ENCODE data around the gene SLC9A9.
A peak's percentile ranks its signal among the peaks of the same experiment; 100 is the strongest.

The SLC9A9 gene

DNA sequence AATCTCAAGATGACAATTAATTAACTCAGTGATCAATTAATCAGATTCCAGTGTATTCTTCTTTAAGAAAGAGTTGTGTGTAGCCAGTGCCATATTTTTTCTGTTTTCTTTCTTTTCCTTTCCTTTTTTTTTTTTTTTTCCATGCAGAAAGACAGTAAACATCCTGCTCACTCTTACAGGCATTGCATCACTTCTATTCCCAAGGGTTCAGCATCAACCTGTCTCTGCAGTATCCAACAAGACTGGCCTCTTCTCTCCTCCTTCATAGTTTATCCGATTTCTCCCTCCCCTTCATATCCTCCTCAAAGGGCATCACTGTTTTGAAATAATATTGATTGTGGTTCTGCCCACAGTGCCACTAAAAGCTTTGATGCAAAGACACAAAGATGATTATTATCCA, 17.0 kb upstream of the SLC9A9 start:
- no peak overlapping the region for H3K27ac Mint-ChIP-seq (ENCODE audit: low read depth)
- no peaks in the 10 kb centered on the region for H3K4me1 Mint-ChIP-seq
- ATAC-seq (replicated peaks; ENCODE audit: extremely low read depth, poor library complexity, severe bottlenecking) (no peak), DNase-seq (ENCODE audit: low spot score in 2 of 2) (no peak)
- no peaks in the 10 kb centered on the region for H3K9me3 Mint-ChIP-seq
- no peak overlapping the region for H3K4me3 Mint-ChIP-seq
- peaks cover 2% of the 10 kb centered on the region for H3K36me3 Mint-ChIP-seq (ENCODE audit: insufficient read depth)
- peaks cover 22% of the 10 kb centered on the region for H3K27me3 Mint-ChIP-seq

DNA sequence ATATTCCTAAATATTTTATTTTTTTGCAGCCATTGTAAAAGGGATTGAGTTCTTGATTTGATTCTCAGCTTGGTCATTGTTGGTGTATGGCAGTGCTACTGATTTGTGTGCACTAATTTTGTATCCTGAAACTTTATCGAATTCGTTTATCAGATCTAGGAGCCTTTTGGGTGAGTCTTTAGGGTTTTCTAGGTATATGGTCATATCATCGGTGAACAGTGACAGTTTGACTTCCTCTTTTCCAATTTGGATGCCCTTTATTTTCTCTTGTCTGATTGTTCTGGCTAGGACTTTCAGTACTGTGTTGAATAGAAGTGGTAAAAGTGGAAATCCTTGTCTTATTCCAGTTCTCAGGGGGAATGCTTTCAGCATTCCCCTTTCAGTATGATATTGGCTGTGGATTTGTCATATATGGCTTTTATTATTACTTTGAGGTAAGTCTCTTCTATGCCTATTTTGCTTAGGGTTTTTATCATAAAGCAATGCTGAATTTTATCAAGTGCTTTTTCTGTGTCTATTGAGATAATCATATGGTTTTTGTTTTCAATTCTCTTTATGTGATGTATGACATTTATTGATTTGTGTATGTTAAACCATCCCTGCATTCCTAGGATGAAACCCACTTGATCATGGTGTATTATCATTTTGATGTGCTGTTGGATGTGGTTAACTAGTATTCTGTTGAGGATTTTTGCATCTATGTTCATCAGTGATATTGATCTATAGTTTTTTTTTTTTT, 11.4 kb upstream of the SLC9A9 start:
- H3K4me1 Mint-ChIP-seq: peaks cover 6% of the 10 kb centered on the region

GRCh38 chr3:143856252-143856970, 8.1 kb upstream of the SLC9A9 start:
- Mint-ChIP-seq H3K4me3 (no peak overlapping the region), H3K36me3 (ENCODE audit: insufficient read depth) (no peaks in the 10 kb centered on the region), H3K4me1 (peaks cover 6% of the 10 kb centered on the region), H3K27me3 (no peaks in the 10 kb centered on the region), H3K27ac (ENCODE audit: low read depth) (no peak overlapping the region), H3K9me3 (no peaks in the 10 kb centered on the region)
- DNase-seq (ENCODE audit: low spot score in 2 of 2) (no peak), ATAC-seq (replicated peaks; ENCODE audit: extremely low read depth, poor library complexity, severe bottlenecking) (no peak)

More for the DNA sequence above, 11.4 kb upstream of the SLC9A9 start:
- Mint-ChIP-seq H3K9me3 (no peaks in the 10 kb centered on the region), H3K4me3 (no peak overlapping the region), H3K36me3 (ENCODE audit: insufficient read depth) (no peaks in the 10 kb centered on the region), H3K27ac (ENCODE audit: low read depth) (no peak overlapping the region), H3K27me3 (no peaks in the 10 kb centered on the region)
- no peak for DNase-seq (ENCODE audit: low spot score in 2 of 2)
- ATAC-seq (replicated peaks; ENCODE audit: extremely low read depth, poor library complexity, severe bottlenecking): no peak

DNA sequence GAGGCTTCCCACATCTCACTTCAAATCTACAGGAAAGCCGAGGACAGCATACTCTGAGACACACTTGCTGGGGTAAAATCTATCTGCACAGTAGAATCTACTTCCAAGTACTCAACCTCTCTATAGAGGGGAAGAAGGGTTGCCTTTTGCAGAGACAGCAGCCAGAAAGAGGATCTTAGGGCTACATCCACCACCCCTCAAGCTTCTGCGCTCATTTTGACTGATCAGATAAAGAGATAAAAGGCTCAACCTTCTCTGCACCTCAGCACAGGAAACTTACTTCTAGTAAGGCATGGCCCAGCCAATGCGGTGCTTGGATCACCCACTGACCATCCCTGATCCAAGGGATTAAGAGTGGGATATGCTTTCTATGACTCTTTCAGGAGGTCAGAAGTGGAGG, 6.9 kb upstream of the SLC9A9 start:
- ATAC-seq (replicated peaks; ENCODE audit: extremely low read depth, poor library complexity, severe bottlenecking): no peak
- Mint-ChIP-seq H3K27me3 (no peaks in the 10 kb centered on the region), H3K9me3 (no peaks in the 10 kb centered on the region), H3K4me3 (no peak overlapping the region), H3K4me1 (peaks cover 6% of the 10 kb centered on the region), H3K36me3 (ENCODE audit: insufficient read depth) (no peaks in the 10 kb centered on the region), H3K27ac (ENCODE audit: low read depth) (no peak overlapping the region)
- DNase-seq (ENCODE audit: low spot score in 2 of 2): no peak

DNA sequence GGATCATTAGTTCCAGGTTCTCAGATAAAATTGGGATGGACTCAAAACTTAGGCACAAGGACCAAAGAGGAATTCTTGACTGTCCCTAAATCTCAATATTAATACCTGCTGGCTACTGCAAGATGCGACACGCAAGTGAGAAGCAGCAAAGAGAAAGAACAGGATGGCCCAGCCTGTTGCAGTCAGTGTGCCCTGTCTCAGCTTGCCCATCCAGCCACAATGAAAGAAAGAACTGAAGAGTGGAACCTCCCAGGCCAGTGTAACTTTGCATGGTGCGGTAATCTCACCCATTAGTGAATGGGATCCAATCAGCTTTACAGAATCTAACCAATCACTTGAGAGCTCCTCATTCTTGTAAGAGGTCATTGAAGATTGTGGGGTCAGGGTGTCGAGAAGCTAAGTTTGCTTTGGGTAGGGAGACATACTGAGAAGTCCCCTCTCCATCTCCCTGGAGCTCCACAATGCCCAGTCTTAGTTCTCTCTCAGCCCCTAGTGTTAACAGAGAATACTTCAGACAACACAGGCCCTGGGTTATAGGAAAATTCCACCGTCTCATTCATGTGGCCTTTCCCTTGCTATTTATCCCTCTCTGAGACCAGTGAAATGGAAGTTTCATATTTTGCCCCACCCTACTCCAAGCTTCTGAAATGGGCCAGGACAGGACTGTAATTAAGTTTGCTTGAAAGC, 3.2 kb upstream of the SLC9A9 start:
- Mint-ChIP-seq H3K27ac (ENCODE audit: low read depth) (no peak overlapping the region), H3K36me3 (ENCODE audit: insufficient read depth) (peaks cover 4% of the 10 kb centered on the region), H3K27me3 (no peaks in the 10 kb centered on the region), H3K9me3 (no peaks in the 10 kb centered on the region), H3K4me1 (peaks cover 42% of the 10 kb centered on the region), H3K4me3 (no peak overlapping the region)
- ATAC-seq (replicated peaks; ENCODE audit: extremely low read depth, poor library complexity, severe bottlenecking) (no peak), DNase-seq (ENCODE audit: low spot score in 2 of 2) (no peak)

- Mint-ChIP-seq H3K36me3 (ENCODE audit: insufficient read depth) (peaks cover 4% of the 10 kb centered on the region), H3K4me3 (no peak overlapping the region), H3K9me3 (no peaks in the 10 kb centered on the region), H3K27me3 (no peaks in the 10 kb centered on the region), H3K4me1 (peaks cover 45% of the 10 kb centered on the region), H3K27ac (ENCODE audit: low read depth) (no peak overlapping the region)
- ATAC-seq (replicated peaks; ENCODE audit: extremely low read depth, poor library complexity, severe bottlenecking) (no peak), DNase-seq (ENCODE audit: low spot score in 2 of 2) (no peak)
Measured at GRCh38 chr3:143850877-143851276, 2.6 kb upstream of the SLC9A9 start.

GRCh38 chr3:143849854-143850549, 1.7 kb upstream of the SLC9A9 start:
- peaks cover 49% of the 10 kb centered on the region for H3K4me1 Mint-ChIP-seq
- no peaks in the 10 kb centered on the region for H3K9me3 Mint-ChIP-seq
- DNase-seq (ENCODE audit: low spot score in 2 of 2) (no peak), ATAC-seq (replicated peaks; ENCODE audit: extremely low read depth, poor library complexity, severe bottlenecking) (no peak)
- H3K27ac Mint-ChIP-seq (ENCODE audit: low read depth): peak overlapping the region; percentile 97
- peaks cover 4% of the 10 kb centered on the region for H3K36me3 Mint-ChIP-seq (ENCODE audit: insufficient read depth)
- H3K27me3 Mint-ChIP-seq: no peaks in the 10 kb centered on the region
- peak overlapping the region; percentile 100 for H3K4me3 Mint-ChIP-seq

DNA sequence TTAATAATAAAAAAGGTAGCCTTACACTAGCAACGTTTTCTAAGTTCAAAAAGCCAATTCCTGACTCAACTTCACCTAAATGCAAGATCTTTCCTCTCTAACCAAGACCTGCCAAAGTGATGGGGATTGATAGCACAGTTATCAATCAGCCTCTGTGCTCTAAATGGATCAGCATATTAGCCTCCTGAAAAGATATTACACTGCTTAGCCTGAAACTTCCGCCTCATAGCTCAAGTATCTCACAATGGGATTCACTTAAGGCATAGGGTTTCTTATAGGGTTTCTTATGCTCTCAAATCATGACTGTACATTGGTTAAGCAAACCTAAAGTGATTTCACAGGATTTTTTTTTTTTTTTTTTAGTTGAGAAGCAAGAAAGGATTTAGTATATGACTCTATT, 436 bp upstream of the SLC9A9 start:
- Mint-ChIP-seq H3K27ac (ENCODE audit: low read depth) (peak overlapping the region; percentile 97), H3K4me3 (peak overlapping the region; percentile 100), H3K4me1 (peaks cover 57% of the 10 kb centered on the region), H3K36me3 (ENCODE audit: insufficient read depth) (peaks cover 4% of the 10 kb centered on the region), H3K27me3 (no peaks in the 10 kb centered on the region), H3K9me3 (no peaks in the 10 kb centered on the region)
- DNase-seq (ENCODE audit: low spot score in 2 of 2) (no peak), ATAC-seq (replicated peaks; ENCODE audit: extremely low read depth, poor library complexity, severe bottlenecking) (peak; percentile 37)

- Mint-ChIP-seq H3K27me3 (no peaks in the 10 kb centered on the region), H3K4me1 (peaks cover 57% of the 10 kb centered on the region), H3K36me3 (ENCODE audit: insufficient read depth) (peaks cover 4% of the 10 kb centered on the region), H3K27ac (ENCODE audit: low read depth) (no peak overlapping the region), H3K4me3 (no peak overlapping the region), H3K9me3 (no peaks in the 10 kb centered on the region)
- DNase-seq (ENCODE audit: low spot score in 2 of 2) (no peak), ATAC-seq (replicated peaks; ENCODE audit: extremely low read depth, poor library complexity, severe bottlenecking) (no peak)
Measured at GRCh38 chr3:143843587-143843986, 4.7 kb downstream of the SLC9A9 start.

DNA sequence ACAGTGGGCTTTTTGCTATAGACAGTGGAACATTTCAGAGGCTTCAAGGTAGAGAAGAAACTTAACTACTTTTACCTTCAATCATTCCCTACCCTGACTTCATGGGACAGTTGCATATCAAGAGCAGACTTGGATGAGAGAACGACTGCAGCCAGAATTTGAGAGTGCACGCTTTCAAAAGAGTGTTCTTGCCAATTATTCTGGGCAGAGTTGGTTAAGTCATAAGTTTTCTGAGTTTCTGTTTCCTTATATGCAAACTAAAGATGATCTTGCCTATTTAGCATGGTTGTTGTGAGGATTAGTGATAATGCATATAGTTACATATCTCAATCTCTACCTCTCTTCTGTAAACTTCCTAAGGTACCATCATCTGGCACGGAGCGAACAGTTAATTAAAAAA, 7.6 kb downstream of the SLC9A9 start:
- no peak overlapping the region for H3K4me3 Mint-ChIP-seq
- H3K27me3 Mint-ChIP-seq: no peaks in the 10 kb centered on the region
- no peak for DNase-seq (ENCODE audit: low spot score in 2 of 2)
- peaks cover 48% of the 10 kb centered on the region for H3K4me1 Mint-ChIP-seq
- H3K36me3 Mint-ChIP-seq (ENCODE audit: insufficient read depth): no peaks in the 10 kb centered on the region
- no peak for ATAC-seq (replicated peaks; ENCODE audit: extremely low read depth, poor library complexity, severe bottlenecking)
- H3K9me3 Mint-ChIP-seq: no peaks in the 10 kb centered on the region
- H3K27ac Mint-ChIP-seq (ENCODE audit: low read depth): no peak overlapping the region

DNA sequence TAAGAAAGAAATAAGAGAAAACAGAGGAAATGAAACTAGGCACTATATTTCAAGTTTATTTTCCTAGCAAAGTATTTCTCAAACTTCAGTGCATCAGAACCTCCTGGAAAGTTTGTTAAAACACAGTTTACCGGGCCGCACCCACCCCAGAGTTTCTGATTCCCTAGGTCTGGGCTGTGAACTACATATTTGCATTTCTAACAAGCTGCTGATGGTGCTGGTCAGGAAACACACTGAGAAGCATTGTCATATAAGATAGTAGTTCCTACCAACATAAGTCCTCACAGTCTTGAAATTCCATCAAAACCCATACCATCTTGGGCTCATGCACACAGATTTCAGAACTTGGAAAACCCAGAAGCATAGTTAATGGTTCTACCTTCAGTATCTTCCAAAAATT, 8.3 kb downstream of the SLC9A9 start:
- Mint-ChIP-seq H3K36me3 (ENCODE audit: insufficient read depth) (no peaks in the 10 kb centered on the region), H3K4me3 (no peak overlapping the region), H3K27me3 (no peaks in the 10 kb centered on the region), H3K9me3 (no peaks in the 10 kb centered on the region), H3K27ac (ENCODE audit: low read depth) (no peak overlapping the region), H3K4me1 (peaks cover 48% of the 10 kb centered on the region)
- no peak for DNase-seq (ENCODE audit: low spot score in 2 of 2)
- ATAC-seq (replicated peaks; ENCODE audit: extremely low read depth, poor library complexity, severe bottlenecking): no peak

DNA sequence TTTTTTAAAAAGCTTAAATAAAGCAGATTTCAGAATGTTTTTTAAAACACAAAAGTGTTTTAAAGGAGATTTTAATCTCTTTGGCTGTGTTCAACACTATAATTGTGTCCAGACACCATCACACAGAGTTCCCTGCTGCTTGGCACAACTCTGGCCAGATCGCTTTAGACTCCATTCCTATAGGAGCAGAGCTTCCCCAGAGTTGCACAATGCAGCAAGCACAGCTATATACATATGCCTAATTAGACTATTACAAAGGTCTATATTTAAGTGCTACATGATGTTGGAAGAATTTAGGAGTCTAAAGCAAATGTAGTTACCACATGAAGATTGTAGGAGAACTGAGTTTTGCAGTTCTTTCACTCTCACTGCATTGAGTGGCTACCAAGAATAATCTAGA, 11.2 kb downstream of the SLC9A9 start:
- no peaks in the 10 kb centered on the region for H3K9me3 Mint-ChIP-seq
- DNase-seq (ENCODE audit: low spot score in 2 of 2) (no peak), ATAC-seq (replicated peaks; ENCODE audit: extremely low read depth, poor library complexity, severe bottlenecking) (no peak)
- no peaks in the 10 kb centered on the region for H3K36me3 Mint-ChIP-seq (ENCODE audit: insufficient read depth)
- no peak overlapping the region for H3K27ac Mint-ChIP-seq (ENCODE audit: low read depth)
- H3K4me3 Mint-ChIP-seq: no peak overlapping the region
- no peaks in the 10 kb centered on the region for H3K27me3 Mint-ChIP-seq
- peaks cover 56% of the 10 kb centered on the region for H3K4me1 Mint-ChIP-seq
